GM21367 (cell line): Measurements from ENCODE around the gene TMEM266.

Experiments
- ATAC-seq: cut with Tn5 transposase; IDR thresholded peaks from one replicate; pipeline ENCODE4 v1.9.1; 2021; ENCODE audit not compliant: unreplicated experiment

The TMEM266 gene

DNA sequence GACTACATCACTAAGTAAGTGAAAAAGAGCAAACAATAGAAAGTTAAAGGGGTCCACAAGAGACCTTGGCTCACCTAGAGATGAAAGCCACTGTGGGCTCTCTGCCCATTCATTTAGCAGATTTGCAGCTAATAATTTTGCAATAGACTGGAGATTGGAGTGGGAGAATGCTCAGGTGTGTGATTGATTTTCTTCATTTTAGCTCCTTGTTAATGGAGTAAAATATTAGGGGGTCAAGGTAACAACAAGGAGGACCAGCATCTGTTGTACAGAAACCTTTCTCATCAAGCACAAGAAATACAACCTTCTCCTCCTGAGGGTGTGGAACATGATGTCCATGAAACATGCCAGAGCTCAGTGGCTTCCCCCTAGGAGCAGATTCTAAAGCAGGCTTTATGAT lies 63.2 kb downstream of the TMEM266 start:
- ATAC-seq = no peak

- no peak for ATAC-seq
Observed at GRCh38 chr15:76127169-76127568, 67.4 kb downstream of the TMEM266 start.

DNA sequence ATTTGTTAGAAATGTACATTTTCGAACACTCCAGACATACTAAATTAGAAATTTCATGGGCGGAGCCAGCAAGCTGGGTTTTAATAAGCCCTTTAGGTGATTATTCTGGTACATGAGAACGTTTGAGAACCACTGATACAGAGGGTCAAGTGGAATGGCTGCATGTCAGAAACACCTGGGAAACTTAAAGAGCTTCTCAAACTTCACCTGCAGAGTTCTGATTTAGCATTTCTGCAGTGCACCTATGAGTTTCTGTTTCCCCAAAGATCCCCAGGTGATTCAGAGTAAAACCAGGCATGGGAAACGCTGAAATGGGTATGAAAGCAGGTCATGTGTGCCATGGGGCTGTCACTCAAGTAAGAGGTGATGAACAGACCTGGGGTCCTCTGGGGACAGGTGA lies 68.1 kb downstream of the TMEM266 start:
- no peak for ATAC-seq

- ATAC-seq = no peak
Observed at GRCh38 chr15:76134537-76134936, 74.8 kb downstream of the TMEM266 start.

GRCh38 chr15:76135516-76135915 lies 75.7 kb downstream of the TMEM266 start:
- no peak for ATAC-seq

- ATAC-seq = no peak
Observed at GRCh38 chr15:76138436-76138835, 78.7 kb downstream of the TMEM266 start.

DNA sequence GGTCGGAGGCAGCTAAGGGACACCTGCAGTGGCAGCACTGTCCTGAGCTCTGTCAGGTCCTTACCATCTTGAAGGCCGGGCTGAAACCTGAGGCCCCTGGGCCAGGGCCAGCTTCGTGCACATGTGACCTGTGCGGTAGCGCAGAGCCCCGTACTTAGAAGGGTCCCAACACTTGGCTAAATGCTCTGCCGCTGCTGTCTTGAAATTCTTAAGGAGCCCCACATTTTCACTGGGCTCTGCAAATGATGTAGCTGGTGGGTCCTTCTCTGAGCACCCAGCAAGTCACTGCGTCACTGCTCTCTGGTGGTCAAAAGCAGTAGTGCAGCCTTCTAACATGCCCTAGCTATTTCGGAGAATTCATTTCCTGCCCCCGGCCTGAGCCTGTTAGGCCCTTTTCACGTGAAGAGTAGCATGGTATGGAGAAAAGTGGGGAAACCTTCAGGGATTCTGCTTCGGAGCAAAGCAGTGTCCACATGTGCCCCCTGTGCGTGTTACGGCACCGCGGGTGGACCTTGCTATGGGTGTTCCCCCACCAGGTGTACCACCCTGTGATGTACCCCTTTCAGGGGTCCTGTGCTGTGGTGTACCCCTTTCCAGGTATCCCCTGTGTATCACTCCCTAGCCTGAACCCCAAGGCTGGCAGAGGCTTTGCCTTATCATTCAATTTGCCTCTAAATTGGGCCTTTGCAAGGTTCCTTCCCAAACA lies 79.7 kb downstream of the TMEM266 start:
- no peak for ATAC-seq

- no peak for ATAC-seq
Observed at GRCh38 chr15:76140074-76140464, 80.3 kb downstream of the TMEM266 start.

- ATAC-seq = no peak
Observed at GRCh38 chr15:76146812-76147211, 87.0 kb downstream of the TMEM266 start.

DNA sequence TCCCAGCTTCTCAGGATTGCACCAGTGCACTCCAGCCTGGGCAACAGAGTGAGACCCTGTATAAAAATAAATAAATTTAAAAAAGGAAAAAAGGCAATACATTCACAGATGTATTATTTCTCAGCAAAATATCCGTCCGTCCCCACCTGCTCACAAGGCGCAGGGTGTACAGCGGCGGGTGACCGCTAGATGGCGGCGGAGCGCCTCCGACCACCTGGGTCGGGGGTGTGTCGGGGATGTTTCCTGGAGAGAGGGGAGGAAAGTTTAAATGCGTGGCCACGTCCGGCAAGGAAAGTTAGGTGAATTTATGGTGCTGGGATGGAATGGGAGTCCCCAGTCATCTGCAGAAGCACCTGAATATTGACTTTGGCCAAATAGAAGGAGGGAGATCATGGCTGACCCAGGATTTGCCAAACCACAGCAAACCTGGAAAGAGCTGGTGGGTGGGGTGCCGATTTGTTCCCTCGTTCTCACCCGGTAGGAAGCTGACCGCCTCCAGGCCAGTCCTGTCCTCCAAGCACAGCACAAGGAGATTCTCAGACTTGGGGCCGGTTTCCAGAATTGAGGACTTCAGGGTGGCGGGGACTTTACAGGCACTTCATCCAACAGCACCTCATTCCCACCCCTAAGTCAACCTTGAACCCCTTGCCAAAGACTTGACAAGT lies 88.3 kb downstream of the TMEM266 start:
- no peak for ATAC-seq

DNA sequence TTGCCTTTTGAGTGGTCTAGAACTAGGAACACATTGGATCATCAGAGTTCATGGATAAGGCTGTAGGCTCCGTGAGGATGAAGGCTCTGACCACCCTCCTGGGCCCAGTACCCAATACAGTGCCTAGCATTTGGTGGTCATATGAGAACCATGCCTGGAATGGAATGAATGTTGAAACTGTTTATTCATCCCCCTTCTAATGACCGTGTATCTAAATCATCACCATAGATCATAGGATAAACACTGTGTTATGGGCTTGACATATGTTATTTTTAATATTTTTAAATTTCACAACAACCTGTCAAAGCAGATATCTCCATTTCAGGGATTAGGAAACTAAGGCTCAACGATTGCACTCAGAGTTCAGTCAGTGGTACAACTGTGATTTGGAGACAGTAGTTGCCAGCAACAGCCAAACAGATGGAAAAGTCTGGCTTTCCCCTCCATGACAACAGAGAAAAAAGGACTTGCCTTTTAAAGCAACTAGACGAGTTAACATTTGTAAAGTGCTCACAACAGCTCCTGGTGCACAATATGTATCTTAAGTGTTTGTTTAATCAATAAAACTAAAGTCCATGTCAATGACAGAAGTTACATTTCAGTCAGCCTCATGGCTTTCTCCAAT lies 89.6 kb downstream of the TMEM266 start:
- ATAC-seq = no peak

- no peak for ATAC-seq
Observed at GRCh38 chr15:76150513-76150912, 90.7 kb downstream of the TMEM266 start.

DNA sequence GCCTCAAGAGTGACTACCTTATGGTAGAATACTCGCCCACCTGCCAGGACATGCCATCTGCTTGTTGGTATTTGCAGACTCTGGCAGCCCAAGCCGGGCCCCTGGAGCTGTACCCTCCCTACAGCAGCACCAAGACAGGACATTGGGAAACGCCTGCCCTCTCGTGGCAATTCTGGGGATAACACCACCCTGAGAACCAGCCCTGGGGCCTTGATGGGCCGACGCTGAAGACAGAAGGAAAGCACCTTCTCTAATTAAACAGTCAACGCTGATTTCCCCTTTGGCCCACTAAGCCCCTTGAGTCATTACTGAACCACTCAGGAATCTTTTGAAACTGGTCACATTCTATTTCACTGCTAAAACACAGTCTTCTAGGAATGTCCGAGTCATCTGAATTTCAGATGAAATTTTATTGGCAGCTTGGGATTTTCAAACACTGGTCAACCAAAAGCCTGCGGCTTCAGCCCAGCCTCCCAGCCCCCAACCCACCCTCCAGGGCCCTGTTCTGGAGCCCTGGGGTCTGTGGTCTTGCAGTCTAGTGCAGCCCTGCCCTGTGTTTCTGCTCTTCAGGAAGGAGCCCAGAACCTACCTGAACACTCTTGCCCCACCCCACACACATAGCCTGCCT lies 91.3 kb downstream of the TMEM266 start:
- ATAC-seq = peak; percentile 59

GRCh38 chr15:76151599-76151974 lies 91.8 kb downstream of the TMEM266 start:
- no peak for ATAC-seq

- ATAC-seq = no peak
Observed at GRCh38 chr15:76152197-76152596, 92.4 kb downstream of the TMEM266 start.

DNA sequence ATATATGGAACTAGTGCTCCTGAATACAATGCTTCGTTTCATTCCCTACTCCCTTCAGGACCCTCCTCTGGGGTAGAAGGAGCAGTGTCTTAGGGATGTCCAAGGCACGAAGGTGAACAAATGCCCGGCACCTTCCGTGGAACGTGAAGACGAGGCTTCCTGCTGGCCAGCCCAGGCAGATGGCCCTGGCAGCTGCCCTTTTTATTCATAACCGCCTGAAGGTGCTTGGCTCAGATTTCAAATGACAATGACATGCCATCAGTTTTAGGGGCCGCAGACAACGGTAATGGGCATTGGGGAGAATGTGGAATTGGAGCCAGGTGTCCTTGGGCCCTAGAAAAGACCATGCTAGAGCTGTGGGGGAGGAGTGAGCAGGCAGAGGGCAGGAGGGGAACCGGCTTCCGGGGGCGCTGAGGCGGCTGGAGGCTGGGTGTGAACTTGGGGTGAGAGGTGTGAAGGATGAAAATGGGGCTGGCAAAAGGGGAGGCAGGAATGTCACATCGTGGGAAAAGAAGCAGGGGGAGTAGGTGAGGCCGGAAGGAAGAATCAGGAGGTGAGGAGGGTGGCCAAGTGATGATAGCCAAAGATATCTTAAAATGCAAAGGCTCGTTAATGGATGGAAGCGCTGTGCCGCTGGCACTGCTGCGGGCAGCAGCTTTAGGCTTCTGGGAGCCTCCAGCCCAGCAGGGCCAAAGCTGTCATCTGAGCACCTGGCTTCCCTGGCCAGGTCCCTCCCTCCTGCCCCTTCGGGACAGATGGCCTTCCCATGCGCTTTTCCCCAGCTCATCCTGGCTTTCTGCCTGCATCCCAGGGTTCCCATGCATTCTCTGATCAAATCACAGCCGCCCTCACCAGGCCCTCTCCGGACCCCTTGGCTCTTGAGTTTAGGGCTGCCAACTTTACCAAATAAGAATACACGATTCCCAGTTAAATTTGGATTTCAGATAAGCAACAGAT lies 93.7 kb downstream of the TMEM266 start:
- ATAC-seq = no peak

- no peak for ATAC-seq
Observed at GRCh38 chr15:76155731-76156130, 95.9 kb downstream of the TMEM266 start.

DNA sequence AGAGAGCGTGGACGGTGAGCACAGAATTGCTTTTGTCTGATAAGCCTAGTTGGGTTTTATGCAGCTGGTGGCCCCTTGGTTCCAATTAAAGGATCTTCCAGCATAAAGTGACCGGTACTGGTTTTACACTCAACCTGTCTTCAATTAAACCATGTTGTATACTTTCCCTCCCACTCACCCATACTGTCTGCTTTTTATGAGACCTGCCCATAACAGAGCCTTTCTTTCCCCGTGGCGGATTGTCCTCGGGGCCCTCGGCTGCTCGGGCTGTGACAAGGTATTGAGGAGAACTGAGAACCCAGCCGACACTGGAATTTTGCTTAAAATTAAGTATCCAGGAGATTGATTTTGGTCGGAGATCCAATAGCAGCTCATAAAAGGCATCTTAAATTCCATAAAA lies 98.4 kb downstream of the TMEM266 start:
- no peak for ATAC-seq

DNA sequence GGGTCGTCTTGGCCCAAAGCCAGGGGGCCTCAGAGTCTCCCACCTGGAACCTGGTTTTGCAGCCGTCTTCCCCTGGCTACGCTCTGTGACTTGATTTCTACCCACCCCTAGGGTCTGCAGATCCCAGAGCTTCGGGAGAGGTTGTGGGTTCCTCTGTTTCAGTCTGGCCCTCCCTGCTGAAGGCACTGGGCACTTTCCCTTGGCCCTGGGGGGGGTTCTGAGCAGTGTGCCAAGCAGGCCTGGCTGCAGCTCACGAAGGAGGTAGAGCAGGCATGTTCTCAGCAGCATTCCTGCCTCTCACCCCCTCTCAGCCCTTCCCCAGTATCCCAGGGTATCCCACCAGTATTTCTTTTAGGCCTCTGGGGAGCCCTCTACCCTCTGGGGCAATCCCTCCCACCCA lies 99.0 kb downstream of the TMEM266 start:
- no peak for ATAC-seq

DNA sequence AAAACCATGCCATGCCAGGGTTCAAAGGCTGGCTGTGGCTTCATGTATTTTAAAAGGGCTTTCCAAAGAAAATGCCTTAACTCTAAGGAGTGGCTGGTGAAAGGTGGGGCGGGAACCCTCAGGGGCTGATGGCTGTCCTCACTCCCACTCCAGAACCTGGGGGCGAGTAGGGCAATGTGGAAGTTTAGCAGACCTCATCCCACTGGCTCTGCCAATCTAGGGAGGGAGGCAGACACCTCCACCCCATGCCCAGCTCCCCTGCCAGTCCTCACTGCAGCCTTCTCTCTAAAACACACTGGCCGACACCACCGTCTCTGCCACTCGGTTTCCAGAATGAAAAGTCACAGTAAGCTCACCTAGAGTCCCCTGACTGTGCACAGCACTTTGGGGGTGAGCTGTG lies 99.5 kb downstream of the TMEM266 start:
- no peak for ATAC-seq
